ENCODE results near the gene RASA3. TPM values are rescaled to one million over a fixed set of nuclear protein-coding genes. Genes with fewer than 3 reads are reported as not detected.
"Not testable (repeated sequence)": the region's sequence is repeated elsewhere in the genome, so short reads cannot be mapped to it uniquely, and the experiment has no call there.

RASA3 gene
- polyA plus RNA-seq, 1 donor from 2014 or later = 8.5 TPM

DNA sequence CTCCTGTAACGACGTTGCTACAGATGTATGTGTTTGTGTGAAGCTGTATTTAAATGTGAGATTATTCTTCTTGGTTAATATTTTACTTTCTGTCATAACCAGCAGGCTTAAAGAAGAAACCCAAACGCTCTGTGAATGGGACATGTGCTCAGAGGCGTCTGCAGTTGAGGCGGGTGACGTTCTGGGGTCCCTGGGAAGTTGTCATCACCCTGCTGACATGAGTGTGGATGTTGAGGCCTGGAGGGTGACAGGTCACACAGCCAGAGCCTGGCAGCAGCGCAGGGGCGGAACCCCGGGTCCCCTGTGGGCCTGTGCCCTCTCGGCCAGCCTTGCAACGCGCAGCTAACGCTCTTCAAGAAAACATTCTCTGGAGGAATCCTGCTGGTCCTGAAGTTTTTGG lies 16.6 kb downstream of the RASA3 start:
- Histone ChIP-seq H3K9me3 (ENCODE audit: low read length) (no peaks in the 10 kb centered on the region), H3K79me2 (replicated peaks; ENCODE audit: insufficient read depth, low read length) (peaks cover 4% of the 10 kb centered on the region), H3K4me2 (ENCODE audit: low read length) (no peak overlapping the region), H3K27ac (ENCODE audit: low read length) (no peak overlapping the region), H3K9ac (ENCODE audit: low read length) (no peak overlapping the region), H4K20me1 (ENCODE audit: insufficient read depth) (no peaks in the 10 kb centered on the region), H3K9me2 (ENCODE audit: insufficient read depth, low read length) (no peaks in the 10 kb centered on the region), H3F3A (ENCODE audit: insufficient read depth, low read length, poor library complexity, severe bottlenecking) (no peaks in the 10 kb centered on the region), H3K27me3 (ENCODE audit: insufficient read depth, low read depth, low read length) (no peaks in the 10 kb centered on the region), H3K36me3 (ENCODE audit: insufficient read depth, low read length) (no peaks in the 10 kb centered on the region), H3K4me3 (ENCODE audit: low read length) (no peak overlapping the region), H2AFZ (ENCODE audit: low read depth, low read length) (no peak overlapping the region)
- TF ChIP-seq, protein P1, sequence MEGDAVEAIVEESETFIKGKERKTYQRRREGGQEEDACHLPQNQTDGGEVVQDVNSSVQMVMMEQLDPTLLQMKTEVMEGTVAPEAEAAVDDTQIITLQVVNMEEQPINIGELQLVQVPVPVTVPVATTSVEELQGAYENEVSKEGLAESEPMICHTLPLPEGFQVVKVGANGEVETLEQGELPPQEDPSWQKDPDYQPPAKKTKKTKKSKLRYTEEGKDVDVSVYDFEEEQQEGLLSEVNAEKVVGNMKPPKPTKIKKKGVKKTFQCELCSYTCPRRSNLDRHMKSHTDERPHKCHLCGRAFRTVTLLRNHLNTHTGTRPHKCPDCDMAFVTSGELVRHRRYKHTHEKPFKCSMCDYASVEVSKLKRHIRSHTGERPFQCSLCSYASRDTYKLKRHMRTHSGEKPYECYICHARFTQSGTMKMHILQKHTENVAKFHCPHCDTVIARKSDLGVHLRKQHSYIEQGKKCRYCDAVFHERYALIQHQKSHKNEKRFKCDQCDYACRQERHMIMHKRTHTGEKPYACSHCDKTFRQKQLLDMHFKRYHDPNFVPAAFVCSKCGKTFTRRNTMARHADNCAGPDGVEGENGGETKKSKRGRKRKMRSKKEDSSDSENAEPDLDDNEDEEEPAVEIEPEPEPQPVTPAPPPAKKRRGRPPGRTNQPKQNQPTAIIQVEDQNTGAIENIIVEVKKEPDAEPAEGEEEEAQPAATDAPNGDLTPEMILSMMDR (IDR thresholded peaks at IDR 0.05; ENCODE audit: poor library complexity, severe bottlenecking) = no peak
- TF ChIP-seq RAD21 (conservative IDR thresholded peaks at IDR 0.05) (no peak), EP300 (conservative IDR thresholded peaks at IDR 0.05; ENCODE audit: poor library complexity, severe bottlenecking) (no peak), MXI1 (conservative IDR thresholded peaks at IDR 0.05; ENCODE audit: poor library complexity, severe bottlenecking) (no peak)

DNA sequence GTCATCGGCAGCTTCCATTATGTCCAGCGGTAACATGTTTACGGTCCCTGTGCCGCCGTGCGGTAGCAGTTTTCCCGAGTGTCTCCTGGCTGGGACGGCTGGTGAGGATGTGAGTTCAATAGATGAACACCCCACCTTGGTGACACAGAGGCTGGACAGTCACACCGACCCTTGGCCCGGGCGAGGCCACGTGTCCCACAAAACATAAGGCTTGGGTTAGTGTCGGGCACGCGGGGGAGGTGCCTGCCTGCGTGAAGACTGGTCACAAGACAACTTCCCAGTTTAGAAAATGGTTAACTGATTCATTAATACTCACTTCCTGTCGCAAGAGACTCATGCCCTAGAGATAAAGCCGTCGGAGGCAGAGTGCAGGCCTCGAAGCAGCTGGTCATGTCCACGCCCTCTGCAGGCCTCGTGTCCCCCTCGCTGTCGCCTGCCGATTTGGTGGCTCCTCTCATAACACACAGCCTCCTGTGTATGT lies 17.2 kb downstream of the RASA3 start:
- no peaks in the 10 kb centered on the region for H3K27me3 ChIP-seq (ENCODE audit: insufficient read depth, low read depth, low read length)
- no peaks in the 10 kb centered on the region for H3K9me2 ChIP-seq (ENCODE audit: insufficient read depth, low read length)
- TF ChIP-seq EP300 (conservative IDR thresholded peaks at IDR 0.05; ENCODE audit: poor library complexity, severe bottlenecking) = no peak
- TF ChIP-seq REST (IDR thresholded peaks at IDR 0.05; ENCODE audit: borderline replicate concordance) = no peak
- no peak for TF ChIP-seq POLR2AphosphoS5 (IDR thresholded peaks at IDR 0.05)
- TF ChIP-seq SMC3 (conservative IDR thresholded peaks at IDR 0.05; ENCODE audit: poor library complexity) = no peak
- no peak for TF ChIP-seq MXI1 (conservative IDR thresholded peaks at IDR 0.05; ENCODE audit: poor library complexity, severe bottlenecking)
- TF ChIP-seq, protein P1 (IDR thresholded peaks at IDR 0.05; ENCODE audit: poor library complexity, severe bottlenecking) = no peak
- H3K79me2 ChIP-seq (replicated peaks; ENCODE audit: insufficient read depth, low read length) = peaks cover 4% of the 10 kb centered on the region
- no peak overlapping the region for H3K27ac ChIP-seq (ENCODE audit: low read length)
- H3K9ac ChIP-seq (ENCODE audit: low read length) = no peak overlapping the region
- no peaks in the 10 kb centered on the region for H3K9me3 ChIP-seq (ENCODE audit: low read length)
- H3K36me3 ChIP-seq (ENCODE audit: insufficient read depth, low read length) = no peaks in the 10 kb centered on the region
- H4K20me1 ChIP-seq (ENCODE audit: insufficient read depth) = no peaks in the 10 kb centered on the region
- no peak overlapping the region for H3K4me2 ChIP-seq (ENCODE audit: low read length)
- H3K4me3 ChIP-seq (ENCODE audit: low read length) = no peak overlapping the region
- no peak overlapping the region for H2AFZ ChIP-seq (ENCODE audit: low read depth, low read length)
- no peaks in the 10 kb centered on the region for H3F3A ChIP-seq (ENCODE audit: insufficient read depth, low read length, poor library complexity, severe bottlenecking)

GRCh38 chr13:114114666-114115065 lies 17.8 kb downstream of the RASA3 start:
- not testable (repeated sequence) for H3K9me3 ChIP-seq (ENCODE audit: low read length); H3F3A ChIP-seq (ENCODE audit: insufficient read depth, low read length, poor library complexity, severe bottlenecking); H3K27ac ChIP-seq (ENCODE audit: low read length); H3K79me2 ChIP-seq (replicated peaks; ENCODE audit: insufficient read depth, low read length); H3K9me2 ChIP-seq (ENCODE audit: insufficient read depth, low read length); H3K9ac ChIP-seq (ENCODE audit: low read length); H3K4me2 ChIP-seq (ENCODE audit: low read length); H4K20me1 ChIP-seq (ENCODE audit: insufficient read depth); H2AFZ ChIP-seq (ENCODE audit: low read depth, low read length); H3K27me3 ChIP-seq (ENCODE audit: insufficient read depth, low read depth, low read length); H3K36me3 ChIP-seq (ENCODE audit: insufficient read depth, low read length); H3K4me3 ChIP-seq (ENCODE audit: low read length)
